Activated naive CD8-positive, alpha-beta T cell (primary cell): Measurements from ENCODE around the gene KMT2C.
A peak's percentile ranks its signal among the peaks of the same experiment; 100 is the strongest.
"Not testable (repeated sequence)": the region's sequence is repeated elsewhere in the genome, so short reads cannot be mapped to it uniquely, and the experiment has no call there.

ENCODE experiments used
- H3K27ac Mint-ChIP-seq: one replicate; pipeline ENCODE4 v1.8.0; 2021; ENCODE audit warnings: mixed read lengths
- H3K27me3 Mint-ChIP-seq: one replicate; pipeline ENCODE4 v1.8.0; 2021; ENCODE audit warnings: mixed read lengths
- H3K36me3 Mint-ChIP-seq: one replicate; pipeline ENCODE4 v1.8.0; 2021; ENCODE audit warnings: mixed read lengths
- H3K4me1 Mint-ChIP-seq: one replicate; pipeline ENCODE4 v1.8.0; 2021; ENCODE audit warnings: low read depth, mixed read lengths
- H3K4me3 Mint-ChIP-seq: one replicate; pipeline ENCODE4 v1.8.0; 2021; ENCODE audit warnings: mild to moderate bottlenecking, mixed read lengths
- H3K9me3 Mint-ChIP-seq: one replicate; pipeline ENCODE4 v1.8.0; 2021; ENCODE audit warnings: low read depth, mixed read lengths

Gene KMT2C

GRCh38 chr7:152277687-152278086 is 158.1 kb downstream of the KMT2C start:
- H3K27ac Mint-ChIP-seq, H3K9me3 Mint-ChIP-seq, H3K36me3 Mint-ChIP-seq, H3K4me3 Mint-ChIP-seq, H3K27me3 Mint-ChIP-seq, H3K4me1 Mint-ChIP-seq: not testable (repeated sequence)

DNA sequence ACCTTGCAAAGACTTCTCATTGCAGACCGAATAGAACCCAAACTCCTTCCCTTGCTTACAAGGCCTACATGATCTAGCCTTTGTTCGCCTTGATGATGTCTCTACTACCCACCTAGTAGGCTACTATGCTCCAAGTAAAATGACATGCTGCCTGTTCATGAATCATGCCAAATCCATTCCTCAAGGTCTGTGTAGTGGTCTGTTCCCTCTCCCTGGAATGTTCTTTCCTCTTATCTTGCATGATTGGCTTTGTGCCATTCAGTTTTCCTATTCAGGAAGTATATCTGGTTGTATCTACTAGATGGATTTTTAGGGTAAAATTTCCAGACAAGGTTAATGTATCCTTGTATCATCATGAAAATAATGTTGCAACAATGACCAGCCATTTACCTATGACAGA is 165.4 kb downstream of the KMT2C start:
- not testable (repeated sequence) for H3K27ac Mint-ChIP-seq, H3K9me3 Mint-ChIP-seq, H3K27me3 Mint-ChIP-seq, H3K4me3 Mint-ChIP-seq, H3K4me1 Mint-ChIP-seq
- peaks cover 12% of the 10 kb centered on the region for H3K36me3 Mint-ChIP-seq

GRCh38 chr7:152266859-152267258 is 168.9 kb downstream of the KMT2C start:
- not testable (repeated sequence) for H3K4me3 Mint-ChIP-seq, H3K9me3 Mint-ChIP-seq, H3K27ac Mint-ChIP-seq, H3K4me1 Mint-ChIP-seq, H3K27me3 Mint-ChIP-seq
- H3K36me3 Mint-ChIP-seq: peaks cover 21% of the 10 kb centered on the region

- not testable (repeated sequence) for H3K27me3 Mint-ChIP-seq, H3K27ac Mint-ChIP-seq, H3K9me3 Mint-ChIP-seq, H3K4me1 Mint-ChIP-seq, H3K4me3 Mint-ChIP-seq
- peaks cover 21% of the 10 kb centered on the region for H3K36me3 Mint-ChIP-seq
Observed at GRCh38 chr7:152264915-152265314, 170.9 kb downstream of the KMT2C start.

- H3K36me3 Mint-ChIP-seq: peaks cover 18% of the 10 kb centered on the region
- not testable (repeated sequence) for H3K27me3 Mint-ChIP-seq, H3K4me1 Mint-ChIP-seq, H3K4me3 Mint-ChIP-seq, H3K9me3 Mint-ChIP-seq
- H3K27ac Mint-ChIP-seq: peak overlapping the region; percentile 41
Observed at GRCh38 chr7:152262146-152262545, 173.7 kb downstream of the KMT2C start.

- H3K27ac Mint-ChIP-seq, H3K9me3 Mint-ChIP-seq: not testable (repeated sequence)
- peaks cover 19% of the 10 kb centered on the region for H3K36me3 Mint-ChIP-seq
Observed at GRCh38 chr7:152259645-152260044, 176.2 kb downstream of the KMT2C start.

GRCh38 chr7:152247851-152248250 is 188.0 kb downstream of the KMT2C start:
- peaks cover 11% of the 10 kb centered on the region for H3K36me3 Mint-ChIP-seq
- not testable (repeated sequence) for H3K27ac Mint-ChIP-seq, H3K27me3 Mint-ChIP-seq, H3K4me3 Mint-ChIP-seq, H3K4me1 Mint-ChIP-seq, H3K9me3 Mint-ChIP-seq

More at GRCh38 chr7:152259645-152260044, 176.2 kb downstream of the KMT2C start:
- not testable (repeated sequence) for H3K4me3 Mint-ChIP-seq, H3K27me3 Mint-ChIP-seq, H3K4me1 Mint-ChIP-seq

DNA sequence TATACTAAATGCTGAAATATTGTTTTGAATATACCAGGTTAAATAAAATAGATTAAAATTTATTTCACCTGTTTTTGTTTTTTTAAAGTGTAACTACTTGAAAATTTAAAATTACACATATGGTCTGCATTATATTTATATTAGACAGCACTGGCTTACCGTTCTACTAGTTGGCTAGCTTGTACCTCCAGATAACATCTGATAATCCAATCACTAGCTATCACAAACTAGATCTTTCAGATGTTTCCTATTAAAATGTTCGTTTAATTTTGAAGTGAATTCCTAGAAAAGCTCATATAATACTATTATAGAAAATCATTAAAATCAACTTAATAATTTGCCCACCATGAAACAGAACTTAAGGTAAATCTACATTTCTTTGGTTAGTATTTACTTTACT is 190.4 kb downstream of the KMT2C start:
- peaks cover 11% of the 10 kb centered on the region for H3K4me1 Mint-ChIP-seq
- H3K4me3 Mint-ChIP-seq, H3K9me3 Mint-ChIP-seq, H3K27me3 Mint-ChIP-seq, H3K27ac Mint-ChIP-seq, H3K36me3 Mint-ChIP-seq: not testable (repeated sequence)

DNA sequence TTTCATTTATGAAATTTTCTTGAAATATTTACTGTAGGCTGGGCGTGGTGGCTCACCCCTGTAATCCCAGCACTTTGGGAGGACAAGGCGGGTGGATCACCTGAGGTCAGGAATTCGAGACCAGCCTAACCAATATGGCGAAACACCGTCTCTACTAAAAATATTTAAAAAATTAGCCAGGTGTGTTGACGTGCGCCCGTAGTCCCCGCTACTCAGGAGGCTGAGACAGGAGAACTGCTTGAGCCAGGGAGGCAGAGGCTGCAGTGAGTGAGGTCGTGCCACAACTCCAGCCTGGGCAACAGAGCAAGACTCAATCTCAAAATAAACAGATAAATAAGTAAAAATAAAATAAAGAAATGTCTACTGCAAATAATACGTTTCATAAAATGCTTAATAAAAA is 192.3 kb downstream of the KMT2C start:
- H3K4me1 Mint-ChIP-seq: peaks cover 15% of the 10 kb centered on the region
- H3K27ac Mint-ChIP-seq, H3K36me3 Mint-ChIP-seq, H3K4me3 Mint-ChIP-seq, H3K27me3 Mint-ChIP-seq, H3K9me3 Mint-ChIP-seq: not testable (repeated sequence)

GRCh38 chr7:152241301-152241700 is 194.5 kb downstream of the KMT2C start:
- H3K4me1 Mint-ChIP-seq: peaks cover 12% of the 10 kb centered on the region
- H3K27me3 Mint-ChIP-seq, H3K9me3 Mint-ChIP-seq, H3K27ac Mint-ChIP-seq, H3K4me3 Mint-ChIP-seq, H3K36me3 Mint-ChIP-seq: not testable (repeated sequence)

DNA sequence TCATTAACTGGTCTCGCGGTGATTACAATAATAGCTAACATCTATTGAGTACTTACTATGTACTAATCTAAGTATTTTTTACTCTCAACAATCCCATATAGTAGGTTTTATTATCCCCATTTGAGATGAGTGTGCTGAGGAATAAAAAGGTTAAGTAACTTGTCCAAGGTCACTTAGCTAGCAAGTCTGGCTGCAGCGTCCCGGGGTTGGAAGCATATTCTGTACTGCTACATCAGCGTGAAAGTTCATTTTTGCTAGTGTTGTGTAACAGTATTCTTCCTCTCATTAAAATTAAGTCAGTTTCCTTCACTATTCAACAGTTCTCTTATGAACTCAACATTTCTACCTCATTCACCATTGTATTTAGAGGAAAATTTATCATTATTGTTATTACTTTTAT is 199.5 kb downstream of the KMT2C start:
- H3K4me1 Mint-ChIP-seq, H3K4me3 Mint-ChIP-seq, H3K9me3 Mint-ChIP-seq, H3K36me3 Mint-ChIP-seq, H3K27me3 Mint-ChIP-seq, H3K27ac Mint-ChIP-seq: not testable (repeated sequence)

GRCh38 chr7:152234421-152234820 is 201.4 kb downstream of the KMT2C start:
- not testable (repeated sequence) for H3K27me3 Mint-ChIP-seq, H3K4me1 Mint-ChIP-seq, H3K9me3 Mint-ChIP-seq, H3K36me3 Mint-ChIP-seq, H3K4me3 Mint-ChIP-seq, H3K27ac Mint-ChIP-seq

GRCh38 chr7:152231089-152231488 is 204.7 kb downstream of the KMT2C start:
- H3K9me3 Mint-ChIP-seq: no peaks in the 10 kb centered on the region
- H3K4me3 Mint-ChIP-seq: no peak overlapping the region
- no peak overlapping the region for H3K27ac Mint-ChIP-seq
- H3K4me1 Mint-ChIP-seq: no peaks in the 10 kb centered on the region
- no peaks in the 10 kb centered on the region for H3K27me3 Mint-ChIP-seq
- peaks cover 5% of the 10 kb centered on the region for H3K36me3 Mint-ChIP-seq

DNA sequence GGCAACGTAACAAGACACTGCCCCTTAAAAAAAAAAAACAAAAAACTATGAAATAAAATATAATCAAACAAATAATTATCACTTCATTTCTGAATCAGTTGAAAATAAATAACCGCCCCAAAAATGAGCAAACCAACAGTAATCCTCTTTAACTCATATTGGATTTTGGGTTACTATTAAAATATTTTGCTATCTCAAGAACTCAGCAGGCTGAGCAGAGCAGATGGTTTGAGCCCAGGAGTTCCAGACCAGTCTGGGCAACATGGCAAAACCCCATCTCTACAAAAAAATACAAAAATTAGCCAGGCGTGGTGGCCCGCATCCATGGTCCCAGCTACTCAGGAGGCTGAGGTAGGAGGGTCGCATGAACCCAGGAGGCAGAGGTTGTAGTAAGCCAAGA is 216.2 kb downstream of the KMT2C start:
- H3K4me3 Mint-ChIP-seq, H3K36me3 Mint-ChIP-seq, H3K9me3 Mint-ChIP-seq, H3K4me1 Mint-ChIP-seq, H3K27ac Mint-ChIP-seq, H3K27me3 Mint-ChIP-seq: not testable (repeated sequence)

GRCh38 chr7:152208766-152209165 is 227.0 kb downstream of the KMT2C start:
- peaks cover 15% of the 10 kb centered on the region for H3K36me3 Mint-ChIP-seq
- H3K27me3 Mint-ChIP-seq, H3K9me3 Mint-ChIP-seq, H3K27ac Mint-ChIP-seq, H3K4me3 Mint-ChIP-seq, H3K4me1 Mint-ChIP-seq: not testable (repeated sequence)

GRCh38 chr7:152204417-152204816 is 231.4 kb downstream of the KMT2C start:
- H3K27ac Mint-ChIP-seq, H3K36me3 Mint-ChIP-seq, H3K4me1 Mint-ChIP-seq: not testable (repeated sequence)

DNA sequence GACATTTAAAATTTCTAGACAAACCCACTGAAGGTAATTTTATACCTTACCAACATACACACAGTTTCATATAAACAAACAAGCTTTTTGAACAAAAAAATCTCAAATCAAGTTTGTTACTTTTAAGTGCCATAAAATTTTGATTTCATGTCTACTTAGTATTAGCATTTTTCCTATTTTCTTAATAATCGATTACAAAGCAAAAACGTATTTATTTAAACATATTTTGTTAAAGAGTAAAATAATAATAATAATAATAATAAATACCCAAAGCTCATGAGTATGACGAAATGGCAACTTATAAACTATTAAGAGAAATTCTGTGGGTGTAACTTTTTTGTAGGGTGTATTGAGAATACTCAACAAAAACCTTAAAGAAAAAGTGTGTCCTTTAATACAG is 232.7 kb downstream of the KMT2C start:
- Mint-ChIP-seq H3K9me3 (no peaks in the 10 kb centered on the region), H3K27me3 (no peaks in the 10 kb centered on the region), H3K27ac (no peak overlapping the region), H3K4me3 (no peak overlapping the region), H3K36me3 (peaks cover 7% of the 10 kb centered on the region), H3K4me1 (no peaks in the 10 kb centered on the region)

More at GRCh38 chr7:152204417-152204816, 231.4 kb downstream of the KMT2C start:
- not testable (repeated sequence) for H3K27me3 Mint-ChIP-seq, H3K4me3 Mint-ChIP-seq, H3K9me3 Mint-ChIP-seq
